HG03378 (cell line): ENCODE results near the gene TTYH1.

Experiments used
- ATAC-seq: cut with Tn5 transposase; IDR thresholded peaks from one replicate; pipeline ENCODE4 v1.9.1; 2021; ENCODE audit warnings: mild to moderate bottlenecking, moderate library complexity; ENCODE audit not compliant: unreplicated experiment

The TTYH1 gene

DNA sequence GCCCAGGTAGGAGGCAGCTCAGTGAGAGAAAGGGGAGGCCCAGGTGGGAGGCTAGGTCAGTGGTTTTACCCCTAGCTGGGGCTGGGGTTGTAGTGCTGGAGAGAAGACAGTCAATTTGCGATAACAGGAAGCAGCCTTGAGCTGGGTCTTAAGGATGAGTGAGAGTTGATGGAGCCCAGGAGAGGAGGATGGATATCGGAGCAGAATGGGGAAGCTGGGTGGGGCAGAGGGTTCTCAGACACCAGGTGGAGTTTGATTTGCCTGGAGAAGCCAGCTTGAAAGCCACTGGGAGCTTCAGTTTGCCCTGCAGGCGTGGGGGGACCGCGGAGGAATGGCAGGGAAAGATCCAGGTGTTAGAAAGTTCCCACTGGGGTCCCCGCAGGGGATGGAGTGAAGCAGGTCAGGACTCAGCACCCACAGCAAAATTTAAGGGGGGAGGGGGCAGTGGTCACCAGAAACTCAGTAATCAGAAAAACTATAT lies 58.7 kb downstream of the TTYH1 start:
- no peak for ATAC-seq

DNA sequence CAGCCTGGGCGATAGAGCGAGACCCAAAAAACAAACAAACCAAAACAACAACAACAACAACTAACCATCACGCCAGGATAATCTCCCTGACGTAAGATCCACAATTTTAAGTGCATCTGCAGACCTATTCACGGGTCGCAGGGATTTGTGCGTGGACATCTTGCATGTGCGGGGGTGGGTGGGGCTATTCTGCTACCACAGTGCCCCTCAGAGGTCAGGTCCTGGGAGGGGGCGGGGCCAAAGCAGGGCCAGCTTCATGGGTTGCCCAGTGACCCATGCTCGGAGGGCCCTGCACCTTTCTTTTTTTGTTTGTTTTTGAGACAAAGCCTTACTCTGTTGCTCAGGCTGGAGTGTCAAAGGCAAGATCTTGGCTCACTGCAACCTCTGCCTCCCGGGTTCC lies 60.4 kb downstream of the TTYH1 start:
- ATAC-seq = no peak

DNA sequence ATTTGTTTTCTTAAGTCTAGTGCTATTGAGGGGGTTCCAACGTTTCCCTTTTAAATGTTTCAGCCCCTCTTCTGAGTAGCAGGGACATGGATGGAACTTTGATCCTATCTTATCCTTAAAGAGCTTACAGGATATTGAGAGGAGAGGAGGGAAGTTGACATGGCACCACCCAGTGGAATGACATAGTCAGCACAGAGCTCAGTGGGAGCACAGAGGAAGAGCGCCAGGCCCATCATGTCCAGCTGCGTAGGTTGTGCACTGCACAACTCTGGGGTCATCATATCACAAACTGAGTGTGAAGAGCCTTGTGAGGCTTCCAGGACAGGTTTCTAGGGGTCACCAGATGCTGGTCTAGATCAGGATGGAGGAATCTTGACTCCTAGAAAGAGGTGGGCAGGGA lies 62.4 kb downstream of the TTYH1 start:
- ATAC-seq = no peak

DNA sequence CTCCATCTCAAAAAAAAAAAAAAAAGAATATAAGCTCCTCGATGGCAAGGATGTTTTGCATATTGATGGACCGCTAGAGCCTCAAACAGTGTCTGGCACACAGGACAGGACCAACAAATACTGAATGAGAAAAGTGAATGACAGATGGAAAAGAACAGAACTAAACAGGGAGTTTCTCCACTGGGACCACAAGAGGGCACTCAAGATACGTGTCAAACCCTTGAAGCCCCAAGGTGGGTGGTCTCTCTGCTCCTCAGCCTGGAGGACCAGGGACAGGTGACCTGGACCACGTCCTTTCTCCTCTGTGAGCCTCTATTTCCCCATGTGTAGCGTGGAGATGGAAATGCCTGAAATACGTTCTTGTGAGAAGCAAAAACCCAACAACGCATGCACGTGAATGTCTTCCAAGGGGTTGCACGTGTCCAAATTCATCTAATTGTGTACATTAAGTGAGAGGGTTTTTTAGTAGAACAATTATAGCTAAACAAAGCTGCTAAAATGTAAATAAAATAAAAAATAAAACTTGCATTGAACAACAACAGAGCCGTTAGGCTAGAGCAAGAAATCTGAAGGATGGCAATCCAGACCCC lies 63.5 kb downstream of the TTYH1 start:
- ATAC-seq = no peak

GRCh38 chr19:54480051-54480450 lies 64.8 kb downstream of the TTYH1 start:
- ATAC-seq = no peak

GRCh38 chr19:54481326-54481930 lies 66.2 kb downstream of the TTYH1 start:
- no peak for ATAC-seq

GRCh38 chr19:54482889-54483288 lies 67.6 kb downstream of the TTYH1 start:
- ATAC-seq = no peak

DNA sequence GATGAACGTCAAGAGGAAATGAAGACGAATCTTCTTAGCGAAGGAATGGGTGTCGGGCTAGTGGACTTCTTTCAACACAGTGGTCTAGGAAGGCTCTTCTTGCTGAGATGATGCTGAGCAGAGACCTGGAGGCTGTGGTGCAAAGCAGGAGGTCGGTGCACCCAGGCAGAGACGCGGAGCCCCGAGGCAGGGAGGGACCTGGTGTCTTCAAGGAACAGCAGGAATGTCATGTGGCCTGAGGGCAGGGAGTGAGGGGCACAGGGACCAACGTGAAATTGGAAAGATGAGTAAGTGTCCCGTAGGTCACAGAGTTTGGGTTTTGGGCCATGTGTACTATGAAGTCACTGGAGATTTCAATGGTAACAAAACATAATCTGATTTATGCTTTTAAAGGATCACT lies 69.2 kb downstream of the TTYH1 start:
- no peak for ATAC-seq

DNA sequence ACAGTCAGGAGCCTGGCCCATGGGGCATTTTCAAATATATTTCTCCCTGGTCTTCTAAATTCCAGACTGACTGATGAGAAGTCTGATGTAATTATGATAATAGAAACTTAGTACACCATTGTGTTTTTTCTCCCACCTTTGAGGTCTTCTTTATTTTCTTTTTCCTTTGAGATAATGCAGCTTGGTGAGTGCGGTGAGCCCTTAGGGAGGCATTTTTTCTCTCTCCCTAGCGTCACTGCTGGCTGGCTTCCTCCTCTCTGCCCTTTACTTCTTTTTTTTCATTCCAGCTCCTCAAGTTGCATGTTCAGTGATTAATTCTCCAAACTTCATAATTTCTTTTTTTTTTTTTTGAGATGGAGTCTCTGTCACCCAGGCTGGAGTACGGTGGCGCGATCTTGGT lies 70.6 kb downstream of the TTYH1 start:
- ATAC-seq = no peak
